ENCODE results near the gene AMMECR1.
"Not testable (repeated sequence)": the region's sequence is repeated elsewhere in the genome, so short reads cannot be mapped to it uniquely, and the experiment has no call there.

AMMECR1 gene

DNA sequence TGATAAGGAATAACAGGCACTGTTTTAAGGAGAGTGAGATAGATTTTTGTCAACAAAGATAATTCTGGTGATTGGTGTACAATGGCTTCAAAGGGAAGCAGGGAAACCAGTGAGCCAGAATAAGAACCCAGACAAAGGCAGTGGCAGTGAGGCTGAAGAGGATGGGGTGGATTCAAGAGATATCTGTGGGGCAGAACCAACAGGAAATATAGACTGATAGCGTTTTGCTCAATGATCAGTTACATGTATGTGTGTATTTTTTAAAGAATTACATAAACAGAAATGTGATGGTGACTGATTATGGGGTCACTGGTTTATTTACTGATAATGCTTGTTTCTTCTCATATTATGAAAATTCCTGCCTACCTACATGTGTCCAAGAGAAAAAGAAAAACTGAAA lies 66.4 kb downstream of the AMMECR1 start:
- DNase-seq = no peak

DNA sequence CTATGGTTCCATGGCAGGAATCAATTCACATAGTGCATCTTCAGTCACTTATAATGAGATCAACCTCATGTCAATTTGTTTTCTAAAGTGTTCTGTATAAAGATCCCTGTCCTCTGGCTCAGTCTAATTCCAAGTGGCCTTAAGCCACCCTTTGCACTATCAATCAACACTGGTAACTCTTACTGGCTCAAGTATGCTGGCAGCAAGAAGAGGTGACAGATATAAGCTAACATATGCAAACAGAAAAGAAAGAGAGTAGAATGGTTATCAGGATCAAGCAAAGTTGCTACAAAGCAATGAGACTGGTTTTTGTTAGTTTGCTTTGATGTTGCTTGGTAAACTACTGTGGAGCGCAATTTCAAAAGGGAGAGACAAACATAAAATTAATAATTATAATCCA lies 67.0 kb downstream of the AMMECR1 start:
- DNase-seq = no peak

DNA sequence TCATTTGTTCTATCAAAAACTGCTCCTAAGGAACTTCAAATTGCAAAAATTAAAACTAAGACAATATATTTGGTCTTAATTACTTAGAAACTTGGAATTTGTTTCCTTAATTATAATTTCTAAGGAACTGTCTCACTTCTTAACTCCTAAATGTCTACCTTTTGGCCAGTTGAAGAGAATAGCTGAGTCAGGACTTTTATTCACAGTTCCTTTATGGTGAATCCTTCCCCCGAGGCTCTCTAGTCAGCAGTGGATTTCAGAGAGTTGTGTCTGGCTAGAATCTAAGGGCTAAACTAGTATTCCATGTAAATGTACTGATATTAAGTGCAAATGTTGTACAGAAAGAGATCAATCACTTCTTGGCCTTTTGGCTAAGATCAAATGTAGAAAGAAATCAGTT lies 69.3 kb downstream of the AMMECR1 start:
- DNase-seq = no peak

DNA sequence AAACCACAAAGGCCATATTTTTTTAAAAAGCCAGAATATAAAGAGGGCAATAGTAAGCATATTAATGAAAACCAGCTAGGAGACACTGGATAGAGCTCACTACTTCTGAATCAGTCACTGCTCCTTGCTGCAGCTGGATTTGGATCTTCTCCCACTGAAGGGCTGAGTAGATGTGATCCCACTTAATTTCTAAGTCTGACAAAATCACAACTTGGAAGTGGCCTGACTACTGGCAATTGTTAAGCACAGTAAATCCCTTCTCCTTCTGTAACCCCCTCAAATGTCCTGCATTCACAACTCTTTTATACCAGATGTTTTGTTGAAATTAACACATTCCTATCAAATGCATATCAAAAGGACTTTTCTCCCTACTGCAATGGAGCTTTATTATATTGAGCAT lies 72.9 kb downstream of the AMMECR1 start:
- DNase-seq = no peak

DNA sequence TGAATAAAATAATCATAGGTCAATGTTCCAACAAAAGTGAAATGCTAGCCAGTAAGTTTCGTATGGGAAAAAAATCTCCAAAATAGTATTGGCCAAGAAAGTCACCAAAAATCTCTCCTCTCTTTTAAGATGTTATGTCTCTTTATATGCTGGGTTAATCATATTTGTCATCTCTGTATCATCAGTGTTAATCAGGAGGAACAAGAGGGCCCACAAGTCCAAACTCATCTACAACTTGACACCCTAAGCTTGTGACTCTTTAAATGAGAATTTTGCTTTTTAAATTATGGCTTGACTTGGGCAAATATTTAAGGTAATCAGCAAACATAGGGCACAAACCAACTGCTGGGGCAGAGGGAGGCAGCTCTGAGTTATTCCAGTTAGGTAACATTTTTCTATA lies 75.5 kb downstream of the AMMECR1 start:
- DNase-seq = no peak

DNA sequence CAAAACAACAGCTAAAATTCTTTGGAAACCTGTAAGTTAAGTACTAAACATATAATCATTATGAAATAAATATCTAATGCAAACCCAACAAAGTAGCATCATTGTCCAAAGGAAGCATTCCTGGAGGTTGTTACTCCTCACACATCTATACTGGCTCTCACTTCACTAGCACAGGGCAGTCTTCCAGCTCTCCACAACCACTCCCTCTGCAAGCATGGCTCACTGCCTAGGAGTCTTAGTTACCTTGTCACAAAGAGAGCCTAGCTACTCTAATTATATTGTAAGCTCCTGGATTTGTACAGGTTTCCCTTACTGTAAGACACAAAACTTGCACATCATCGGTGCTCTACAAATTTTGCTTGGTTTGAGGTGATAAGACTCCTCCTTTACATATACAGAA lies 76.1 kb downstream of the AMMECR1 start:
- peak; percentile 34 for DNase-seq

DNA sequence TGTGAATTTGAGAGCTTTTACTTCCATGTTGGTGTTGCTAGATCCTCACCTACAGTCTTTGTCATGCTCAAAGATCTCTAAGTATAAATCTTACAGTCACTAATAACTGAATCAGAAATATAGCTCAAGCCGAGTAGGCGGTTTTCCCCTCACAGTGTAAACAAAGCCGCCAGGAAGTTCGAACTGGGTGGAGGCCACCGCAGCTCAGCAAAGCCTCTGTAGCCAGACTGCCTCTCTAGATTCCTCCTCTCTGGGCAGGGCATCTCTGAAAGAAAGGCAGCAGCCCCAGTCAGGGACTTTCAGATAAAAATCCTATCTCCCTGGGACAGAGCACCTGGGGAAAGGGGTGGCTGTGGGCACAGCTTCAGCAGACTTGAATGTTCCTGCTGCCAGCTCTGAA lies 79.6 kb downstream of the AMMECR1 start:
- DNase-seq = not testable (repeated sequence)

DNA sequence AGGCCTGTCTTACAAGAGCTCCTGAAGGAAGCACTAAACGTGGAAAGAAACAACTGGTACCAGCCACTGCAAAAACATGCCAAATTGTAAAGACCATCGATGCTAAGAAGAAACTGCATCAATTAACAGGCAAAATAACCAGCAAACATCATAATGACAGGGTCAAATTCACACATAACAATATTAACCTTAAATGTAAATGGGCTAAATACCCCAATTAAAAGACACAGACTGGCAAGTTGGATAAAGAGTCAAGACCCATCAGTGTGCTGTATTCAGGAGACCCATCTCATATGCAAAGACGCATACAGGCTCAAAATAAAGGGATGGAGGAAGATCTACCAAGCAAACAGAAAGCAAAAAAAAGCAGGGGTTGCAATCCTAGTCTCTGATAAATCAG lies 86.4 kb downstream of the AMMECR1 start:
- not testable (repeated sequence) for DNase-seq

DNA sequence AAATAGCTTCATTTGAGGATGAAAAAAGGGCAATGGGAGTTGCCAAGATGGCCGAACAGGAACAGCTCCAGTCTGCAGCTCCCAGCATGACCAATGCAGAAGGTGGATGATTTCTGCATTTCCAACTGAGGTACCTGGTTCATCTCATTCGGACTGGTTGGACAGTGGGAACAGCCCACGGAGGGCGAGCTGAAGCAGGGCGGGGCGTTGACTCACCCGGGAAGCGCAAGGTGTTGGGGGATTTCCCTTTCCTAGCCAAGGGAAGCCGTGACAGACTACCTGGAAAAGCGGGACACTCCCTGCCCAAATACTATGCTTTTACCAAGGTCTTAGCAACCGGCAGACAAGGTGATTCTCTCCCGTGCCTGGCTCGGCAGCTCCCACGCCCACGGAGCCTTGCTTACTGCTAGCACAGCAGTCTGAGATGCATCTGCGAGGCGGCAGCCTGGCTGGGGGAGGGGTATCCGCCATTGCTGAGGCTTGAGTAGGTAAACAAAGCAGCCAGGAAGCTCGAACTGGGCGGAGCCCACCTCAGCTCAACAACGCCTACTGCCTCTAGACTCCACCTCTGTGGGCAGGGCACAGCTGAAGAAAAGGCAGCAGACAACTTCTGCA lies 88.3 kb downstream of the AMMECR1 start:
- DNase-seq = not testable (repeated sequence)

DNA sequence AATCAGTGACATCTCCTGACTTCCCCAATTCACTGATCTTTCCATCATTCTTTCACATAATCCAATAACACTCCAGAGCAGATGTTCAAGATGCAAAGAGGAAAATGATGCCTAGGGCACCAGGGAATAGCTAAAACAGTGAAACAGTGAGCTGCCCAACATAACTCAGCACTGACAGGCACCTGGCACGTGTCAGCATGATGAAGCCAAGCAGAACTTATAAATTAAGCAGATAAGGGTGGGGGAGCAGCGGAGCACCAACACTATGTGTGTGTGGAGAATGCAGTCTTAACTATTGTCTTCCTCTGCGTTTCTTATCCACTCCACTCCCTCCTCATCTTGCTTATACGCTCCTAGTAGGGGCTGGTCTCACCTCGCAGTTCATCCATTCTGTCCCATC lies 89.4 kb downstream of the AMMECR1 start:
- no peak for DNase-seq

DNA sequence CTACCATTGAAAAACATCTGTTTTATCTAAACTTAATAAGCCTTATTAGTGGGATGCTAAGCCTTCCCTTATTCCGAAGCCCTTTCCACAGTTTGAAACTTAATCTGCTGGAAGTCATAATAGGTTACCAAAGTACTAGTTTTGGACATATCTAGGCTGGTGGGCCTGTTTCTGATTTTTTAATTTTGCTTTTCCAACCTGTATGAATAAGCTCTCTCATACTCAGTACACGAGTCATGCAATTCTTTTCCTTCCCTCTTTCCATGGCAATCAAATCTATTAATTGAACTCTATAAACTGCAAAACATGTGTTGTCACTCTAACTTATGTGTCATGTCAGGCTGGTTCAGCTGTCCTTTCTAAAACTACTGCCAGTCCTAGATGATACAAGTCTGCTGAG lies 91.0 kb downstream of the AMMECR1 start:
- DNase-seq = no peak

DNA sequence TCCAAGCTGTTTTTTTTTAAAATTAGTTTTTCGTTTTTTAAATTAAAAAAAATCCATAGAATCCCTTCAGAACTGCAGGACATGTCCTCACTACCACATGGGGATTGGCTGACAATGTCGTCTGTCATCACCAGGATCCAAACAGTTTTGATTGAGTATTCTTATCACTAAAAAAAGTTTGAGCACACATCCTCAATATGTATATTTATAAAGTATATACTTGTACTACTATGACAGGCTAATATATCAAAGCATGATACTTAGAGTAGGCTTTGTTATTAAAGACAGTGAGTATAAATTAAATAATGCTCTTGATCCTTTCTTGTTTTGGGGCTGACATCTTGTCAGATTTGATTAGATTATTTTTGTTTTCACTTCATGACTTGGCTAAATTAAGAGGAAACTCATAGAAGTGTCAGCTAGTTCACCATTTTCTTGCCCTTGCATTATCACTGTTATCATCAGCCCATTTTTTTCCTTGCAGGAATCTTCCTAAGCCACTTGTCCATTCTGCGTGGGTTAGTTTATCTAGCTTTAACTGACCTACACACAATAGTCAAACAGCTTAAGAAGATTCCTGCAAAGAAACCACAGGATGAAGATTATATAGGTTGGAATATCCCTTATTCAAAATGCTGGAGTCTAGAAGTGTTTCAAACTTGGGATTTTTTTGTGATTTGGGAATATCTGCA lies 92.8 kb downstream of the AMMECR1 start:
- DNase-seq = no peak

DNA sequence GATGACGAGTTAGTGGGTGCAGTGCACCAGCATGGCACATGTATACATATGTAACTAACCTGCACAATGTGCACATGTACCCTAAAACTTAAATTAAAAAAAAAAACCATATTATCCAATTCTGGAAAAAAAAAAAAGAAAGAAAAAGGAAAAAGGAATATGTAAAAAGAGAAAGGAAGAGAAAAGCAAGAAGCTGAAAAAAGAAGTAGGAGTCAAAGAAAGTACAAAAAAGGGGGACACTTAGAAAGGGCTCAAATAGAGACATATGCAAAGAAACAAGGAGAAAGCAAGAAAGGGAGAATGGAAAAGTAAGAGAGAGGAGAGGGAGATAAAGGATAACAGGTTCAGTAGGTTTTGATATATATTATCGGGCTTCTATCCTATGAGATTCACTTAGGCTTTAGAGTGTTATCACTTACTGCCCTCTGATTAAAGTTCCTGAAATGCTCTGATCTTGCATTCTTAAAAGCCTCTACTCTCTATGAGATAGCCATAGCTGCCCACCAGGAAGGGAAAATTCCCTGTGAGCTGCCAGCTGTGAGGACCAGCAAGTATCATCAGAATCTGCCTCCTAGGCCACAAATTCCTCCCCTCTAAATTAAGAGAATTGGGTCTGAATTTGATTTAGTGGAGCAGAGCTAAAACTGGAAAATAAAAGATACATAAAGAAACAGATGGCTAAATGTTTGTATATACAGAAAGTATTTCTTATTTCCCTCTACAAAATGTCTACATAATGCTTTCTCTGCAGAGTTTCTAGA lies 95.2 kb downstream of the AMMECR1 start:
- no peak for DNase-seq

DNA sequence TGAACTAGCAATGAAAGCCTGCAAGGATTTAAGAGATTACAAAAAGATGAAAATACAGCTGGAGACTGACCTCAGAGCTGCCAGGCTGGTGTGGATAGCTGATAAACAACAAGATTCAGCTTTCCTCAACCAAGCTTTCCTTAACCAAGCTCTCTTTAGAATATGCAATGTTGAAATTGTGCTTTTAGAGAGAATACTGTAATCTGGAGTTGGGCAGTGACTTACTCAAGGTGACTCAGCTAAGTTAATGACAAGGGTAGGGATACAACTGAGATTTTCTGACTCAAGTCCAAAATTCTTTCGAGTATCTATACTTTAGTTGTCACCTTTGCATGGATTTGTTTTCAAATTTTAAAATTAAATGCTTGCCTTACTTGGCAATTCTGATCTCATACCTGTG lies 98.0 kb downstream of the AMMECR1 start:
- DNase-seq = no peak

DNA sequence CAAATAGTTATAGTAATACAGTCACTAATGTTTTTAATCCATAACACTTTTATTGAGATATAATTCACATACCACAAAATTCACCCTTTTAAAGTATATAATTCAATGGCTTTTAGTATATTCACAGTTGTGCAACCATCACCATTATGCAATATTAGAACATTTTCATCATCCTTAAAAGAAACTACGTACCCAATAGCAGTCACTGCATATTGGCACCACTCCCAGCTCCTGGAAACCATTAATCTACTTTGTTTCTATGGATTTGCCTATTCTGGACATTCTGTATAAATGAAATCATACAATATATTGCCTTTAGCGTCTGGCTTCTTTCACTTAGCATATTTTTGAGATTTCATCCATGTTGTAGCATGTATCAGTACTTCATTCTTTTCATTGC lies 99.3 kb downstream of the AMMECR1 start:
- no peak for DNase-seq

DNA sequence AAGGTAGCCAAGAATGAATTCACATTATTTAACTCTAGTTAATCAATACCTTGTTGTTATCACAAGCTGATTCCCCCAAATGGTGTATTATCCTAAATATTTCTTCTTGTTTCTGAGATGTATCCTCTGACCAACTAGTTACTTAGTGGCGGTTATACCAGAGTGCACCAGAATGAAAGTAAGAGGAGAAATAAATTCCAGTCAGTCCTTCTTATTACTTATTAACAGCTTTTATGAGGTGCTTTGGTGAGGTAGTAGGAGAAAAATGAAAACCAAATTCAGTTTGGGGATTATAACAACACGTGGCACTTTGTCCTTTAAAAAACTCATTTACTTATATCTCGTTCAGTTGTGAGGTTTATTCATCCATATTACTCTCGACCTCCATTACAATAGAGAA lies 101.9 kb downstream of the AMMECR1 start:
- DNase-seq = no peak

DNA sequence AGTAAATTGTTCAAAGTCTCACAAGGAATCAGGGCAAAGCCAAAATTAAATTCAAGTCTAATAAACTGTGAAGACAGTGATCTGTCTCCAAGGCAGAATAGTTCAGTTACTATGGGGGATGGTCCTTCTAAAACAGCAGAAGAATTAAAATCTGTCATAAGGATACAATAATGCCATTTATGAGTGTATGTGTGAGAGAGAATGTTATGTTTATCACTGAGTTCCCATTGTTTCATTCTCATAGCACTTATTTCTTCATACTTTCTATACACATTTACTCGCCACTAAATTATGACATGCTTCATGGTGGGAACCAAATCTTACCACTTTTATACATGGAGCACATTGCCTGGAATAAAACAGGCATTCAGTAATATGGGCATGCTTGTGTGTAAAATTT lies 102.5 kb downstream of the AMMECR1 start:
- DNase-seq = no peak

DNA sequence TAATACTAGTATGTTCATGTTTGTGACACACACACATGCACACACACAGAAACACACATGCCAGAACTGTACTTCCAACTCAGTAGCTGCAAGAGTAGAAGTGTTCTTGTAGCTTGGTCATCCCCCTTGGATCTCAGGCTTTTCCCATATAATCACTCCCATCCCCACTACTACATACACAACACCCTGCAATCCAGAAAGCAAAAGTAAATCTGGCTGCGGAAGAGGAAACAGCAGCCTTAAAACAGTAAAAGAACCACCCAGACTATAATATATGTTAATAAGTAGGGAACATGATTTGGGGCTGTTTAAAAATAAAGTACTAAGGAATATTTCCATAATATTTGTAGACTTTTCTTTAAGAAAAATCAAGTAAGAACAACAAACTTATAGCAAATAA lies 103.2 kb downstream of the AMMECR1 start:
- no peak for DNase-seq

DNA sequence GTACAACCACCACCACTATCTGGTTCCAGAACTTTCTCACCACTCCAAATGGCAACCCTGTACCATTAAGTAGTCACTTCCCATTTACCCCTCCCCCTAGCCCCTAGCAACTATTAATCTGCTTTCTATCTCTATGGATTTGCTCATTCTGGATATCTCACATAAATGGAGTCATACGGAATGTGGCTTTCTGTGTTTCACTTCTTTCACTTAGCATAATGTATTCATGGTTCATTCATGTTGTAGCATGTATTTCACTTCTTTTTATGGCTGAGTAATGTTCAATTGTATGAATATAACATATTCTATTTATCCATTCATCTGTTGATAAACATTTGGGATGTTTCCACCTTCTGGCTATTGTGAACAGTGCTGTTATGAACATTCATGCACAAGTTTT lies 104.7 kb downstream of the AMMECR1 start:
- DNase-seq = no peak

DNA sequence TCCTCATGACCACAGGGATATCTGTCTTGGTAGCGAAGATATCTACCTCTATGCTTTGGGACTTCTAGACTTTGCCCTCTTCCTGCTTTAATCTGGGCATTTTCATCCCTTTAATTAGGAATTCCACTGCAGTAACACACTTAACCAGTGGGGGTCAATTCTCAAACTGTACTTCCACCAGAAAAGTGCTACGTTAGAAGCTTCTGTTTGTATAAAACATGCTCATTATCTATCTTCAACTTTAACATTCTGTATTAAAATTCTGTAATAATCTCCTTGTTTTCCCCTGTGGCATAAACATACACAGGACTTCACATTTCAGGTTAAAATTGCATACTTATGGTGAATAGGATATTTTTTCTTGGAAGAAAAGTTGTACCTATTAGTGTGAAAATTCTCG lies 105.6 kb downstream of the AMMECR1 start:
- no peak for DNase-seq

DNA sequence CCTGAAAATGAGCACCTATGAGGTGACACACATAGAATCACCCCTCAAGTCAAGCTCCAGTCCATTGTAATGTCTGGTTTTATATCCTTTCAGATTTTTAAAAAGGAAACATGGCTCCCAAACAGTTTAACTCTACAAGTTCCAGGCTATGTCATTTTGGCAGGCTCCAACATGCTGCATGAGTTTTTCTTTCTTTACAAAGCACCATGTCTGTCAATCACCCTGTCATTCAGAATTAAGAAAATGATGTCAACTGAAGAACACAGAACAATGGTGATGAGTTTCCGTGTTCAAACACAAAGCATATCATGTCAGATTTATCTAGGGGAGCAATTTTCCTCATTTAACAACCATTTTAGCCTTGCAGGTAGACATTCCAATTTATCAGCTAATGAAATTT lies 106.5 kb downstream of the AMMECR1 start:
- DNase-seq = no peak

DNA sequence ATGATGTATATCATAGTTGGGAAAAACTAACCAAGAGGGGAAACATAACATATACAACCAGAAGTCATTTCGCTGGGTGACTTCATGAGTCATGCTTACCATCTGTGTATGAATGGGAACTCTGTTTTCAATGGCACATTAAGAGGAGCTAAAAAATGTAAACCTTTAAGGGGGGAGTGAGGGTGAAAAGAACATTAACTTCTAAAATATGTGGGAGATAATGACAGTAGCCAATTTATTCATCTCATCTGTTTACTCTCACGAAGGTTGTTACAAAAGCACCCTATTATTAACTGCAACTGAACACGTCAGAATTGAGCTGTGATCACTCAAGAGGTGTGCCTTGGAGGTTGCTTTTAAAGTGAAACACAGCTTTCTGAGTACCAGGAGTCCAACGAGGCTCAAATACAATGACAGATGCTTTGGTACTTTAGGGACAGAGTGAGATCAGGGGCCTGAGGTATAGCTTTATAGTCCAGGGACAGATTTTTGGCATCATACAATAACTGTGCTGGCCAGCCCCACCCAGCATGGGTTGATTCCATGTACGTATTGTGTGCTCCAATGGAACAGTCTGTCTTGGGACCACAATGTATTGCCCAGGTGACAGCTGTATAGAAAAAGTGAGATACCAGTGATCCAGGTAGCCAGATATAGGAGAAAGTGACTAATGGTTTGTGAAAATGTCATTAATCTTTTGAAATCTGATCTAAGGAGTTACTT lies 107.3 kb downstream of the AMMECR1 start:
- DNase-seq = no peak

DNA sequence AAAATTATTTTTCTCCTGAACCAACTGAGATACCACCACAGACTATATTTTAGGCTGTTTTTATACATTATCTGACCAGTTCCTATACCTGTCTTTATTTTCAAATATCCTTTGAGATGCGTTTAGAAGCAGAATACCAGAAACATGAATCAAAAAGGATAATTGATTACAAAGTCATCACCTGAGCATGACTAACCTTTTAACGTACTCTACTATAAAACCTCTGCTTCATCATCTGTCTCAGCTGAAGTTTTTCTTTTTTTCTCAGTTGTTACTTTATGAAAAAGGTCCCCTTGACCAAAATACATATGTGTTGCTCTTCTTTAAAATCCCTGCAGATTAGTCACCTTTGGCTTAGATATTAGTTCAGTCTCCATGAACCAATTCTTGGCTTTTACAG lies 109.8 kb downstream of the AMMECR1 start:
- DNase-seq = no peak

DNA sequence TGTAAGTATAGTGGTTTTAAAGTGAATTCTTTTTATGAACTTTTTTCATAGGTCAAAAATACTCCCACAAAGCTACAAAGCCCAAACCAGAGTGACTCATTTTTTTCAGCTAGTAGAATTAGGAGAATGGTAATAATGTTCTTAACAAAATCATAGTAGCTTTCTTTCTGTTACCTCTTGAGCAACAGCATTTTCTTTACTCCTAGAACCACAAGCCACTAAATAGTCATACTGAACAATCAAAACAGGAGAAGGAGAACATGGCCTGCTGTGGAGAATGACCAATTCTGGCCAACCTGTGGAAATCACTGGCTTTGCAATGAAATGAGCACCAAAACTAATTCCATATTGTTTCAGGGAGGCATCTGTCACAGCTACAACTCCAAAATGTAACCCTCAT lies 112.9 kb downstream of the AMMECR1 start:
- no peak for DNase-seq
